Tibial nerve (tissue), 3 donors: ENCODE measurements around the gene FGD4.

ENCODE experiments used
- POLR2A ChIP-seq, 2 donors: fragments of 450-650 bp; IDR thresholded peaks; one replicate each; pipeline ENCODE4 v1.6.1; 2017; ENCODE audit warnings: antibody characterized with exemption in 2 of 2, mild to moderate bottlenecking in 2 of 2, moderate library complexity in 2 of 2
- TF ChIP-seq, protein P1 (sequence below), 5 experiments: fragments of 200-600 bp in 3 of 5; fragments of 450-650 bp in 2 of 5; sonication (generic) in 3 of 5; IDR thresholded peaks; one replicate each; pipeline ENCODE4 v1.5.1; 2016 to 2019; ENCODE audit warnings: antibody characterized with exemption in 5 of 5, mild to moderate bottlenecking in 3 of 5, moderate library complexity in 2 of 5

- TF ChIP-seq, protein P1, sequence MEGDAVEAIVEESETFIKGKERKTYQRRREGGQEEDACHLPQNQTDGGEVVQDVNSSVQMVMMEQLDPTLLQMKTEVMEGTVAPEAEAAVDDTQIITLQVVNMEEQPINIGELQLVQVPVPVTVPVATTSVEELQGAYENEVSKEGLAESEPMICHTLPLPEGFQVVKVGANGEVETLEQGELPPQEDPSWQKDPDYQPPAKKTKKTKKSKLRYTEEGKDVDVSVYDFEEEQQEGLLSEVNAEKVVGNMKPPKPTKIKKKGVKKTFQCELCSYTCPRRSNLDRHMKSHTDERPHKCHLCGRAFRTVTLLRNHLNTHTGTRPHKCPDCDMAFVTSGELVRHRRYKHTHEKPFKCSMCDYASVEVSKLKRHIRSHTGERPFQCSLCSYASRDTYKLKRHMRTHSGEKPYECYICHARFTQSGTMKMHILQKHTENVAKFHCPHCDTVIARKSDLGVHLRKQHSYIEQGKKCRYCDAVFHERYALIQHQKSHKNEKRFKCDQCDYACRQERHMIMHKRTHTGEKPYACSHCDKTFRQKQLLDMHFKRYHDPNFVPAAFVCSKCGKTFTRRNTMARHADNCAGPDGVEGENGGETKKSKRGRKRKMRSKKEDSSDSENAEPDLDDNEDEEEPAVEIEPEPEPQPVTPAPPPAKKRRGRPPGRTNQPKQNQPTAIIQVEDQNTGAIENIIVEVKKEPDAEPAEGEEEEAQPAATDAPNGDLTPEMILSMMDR (IDR thresholded peaks at IDR 0.05), result no peak
- no peak for TF ChIP-seq POLR2A (IDR thresholded peaks at IDR 0.05)
Measured at GRCh38 chr12:32482226-32482625, 82.9 kb downstream of the FGD4 start.
